Stimulated activated CD8-positive, alpha-beta memory T cell treated with anti-CD3 and anti-CD28 coated beads, Interleukin-15, amount 100 ng/mL, for 24 hours (primary cell): ENCODE results near the gene SIX5.
"Not testable (repeated sequence)": the region's sequence is repeated elsewhere in the genome, so short reads cannot be mapped to it uniquely, and the experiment has no call there.

Source experiments
- DNase-seq: peaks from one replicate; pipeline ENCODE4 v3.0.0-alpha.2; 2020; ENCODE audit warnings: low read depth

Gene SIX5

DNA sequence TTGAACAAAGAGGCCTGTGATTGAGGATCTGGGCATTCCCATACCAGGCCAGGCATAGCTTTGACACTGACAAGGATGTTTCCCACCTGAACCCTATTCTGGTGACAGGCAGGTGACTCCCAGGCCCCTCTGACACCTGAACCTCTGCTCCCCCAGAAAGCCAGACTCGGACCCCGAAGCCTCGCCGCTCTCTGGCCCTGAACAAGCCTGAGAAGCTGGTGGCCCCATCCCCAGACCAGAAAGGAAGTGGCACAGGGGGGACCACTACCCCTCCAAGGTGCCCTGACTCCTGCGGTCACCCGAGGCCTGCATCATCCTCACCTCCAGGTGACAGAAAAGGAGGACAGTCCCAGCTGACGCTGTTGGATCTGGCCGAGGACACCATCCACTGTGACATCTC, 14.7 kb downstream of the SIX5 start:
- no peak for DNase-seq

DNA sequence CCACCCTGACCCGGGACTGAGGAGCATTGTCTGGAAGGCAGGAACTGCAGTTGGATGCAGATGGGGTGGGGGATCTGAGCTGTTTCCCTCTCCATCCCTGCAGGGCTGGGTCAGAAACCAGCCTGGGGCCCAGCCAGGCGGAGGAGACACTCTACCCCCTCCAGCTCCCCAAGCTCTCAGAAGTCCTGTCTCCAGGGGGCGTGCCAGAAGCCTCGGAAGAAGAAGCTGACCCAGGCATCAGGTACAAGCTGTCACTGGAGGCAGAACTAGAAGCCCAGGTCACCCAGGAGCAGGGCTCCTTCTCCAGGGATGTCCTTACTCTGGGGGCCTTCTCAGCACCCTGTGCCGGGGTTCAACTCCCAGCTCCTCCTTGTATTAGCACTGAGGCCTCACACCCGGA, 15.5 kb downstream of the SIX5 start:
- DNase-seq, result no peak

DNA sequence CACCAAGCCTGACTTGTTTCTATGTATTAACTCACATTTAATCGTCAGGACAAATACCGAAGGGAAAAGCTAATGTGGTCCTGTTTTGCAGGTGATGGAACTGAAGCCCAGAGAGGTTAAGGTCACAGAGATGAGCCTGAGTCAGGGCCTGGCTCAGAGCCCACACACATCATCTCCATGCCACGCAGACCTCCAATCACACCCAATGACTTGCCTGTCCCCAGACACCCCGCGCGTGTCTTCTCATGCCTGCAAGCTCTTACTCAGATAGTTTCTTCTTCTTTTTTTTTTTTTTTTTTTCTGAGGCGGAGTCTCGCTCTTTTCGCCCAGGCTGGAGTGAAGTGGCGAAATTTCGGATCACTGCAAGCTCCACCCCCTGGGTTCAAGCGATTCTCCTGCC, 16.4 kb downstream of the SIX5 start:
- DNase-seq, result no peak

DNA sequence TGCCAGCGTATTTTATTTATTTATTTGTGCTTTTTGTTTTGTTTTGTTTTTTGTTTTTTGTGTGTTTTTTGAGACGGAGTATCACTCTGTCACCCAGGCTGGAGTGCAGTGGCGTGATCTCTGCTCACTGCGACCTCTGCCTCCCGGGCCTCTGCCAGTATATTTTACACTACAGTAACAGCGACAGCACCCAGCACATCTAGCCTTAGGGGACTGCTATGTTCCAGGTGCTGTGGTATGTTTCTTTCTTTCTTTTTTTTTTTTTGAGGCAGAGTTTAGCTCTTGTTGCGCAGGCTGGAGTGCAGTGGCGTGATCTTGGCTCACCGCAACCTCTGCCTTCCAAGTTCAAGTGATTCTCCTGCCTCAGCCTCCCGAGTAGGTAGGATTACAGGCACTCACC, 17.6 kb downstream of the SIX5 start:
- not testable (repeated sequence) for DNase-seq

DNA sequence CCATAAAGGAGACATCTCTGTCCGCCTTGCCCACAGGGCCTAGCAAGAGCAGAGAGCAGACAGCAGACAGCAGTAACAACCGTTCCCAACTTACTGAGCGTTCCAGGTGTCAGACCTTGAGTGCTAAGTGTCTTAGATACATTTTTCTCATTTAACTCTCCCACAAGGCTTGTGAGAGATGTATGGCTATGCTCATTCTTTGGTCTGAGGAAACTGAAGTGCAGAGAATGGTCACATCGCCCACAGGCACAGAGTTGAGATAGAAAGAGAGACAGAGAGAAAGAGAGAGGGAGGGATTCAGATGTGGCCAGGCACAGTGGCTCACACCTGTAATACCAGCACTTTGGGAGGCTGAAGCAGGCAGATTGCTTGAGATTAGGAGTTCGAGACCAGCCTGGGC, 21.5 kb downstream of the SIX5 start:
- no peak for DNase-seq

DNA sequence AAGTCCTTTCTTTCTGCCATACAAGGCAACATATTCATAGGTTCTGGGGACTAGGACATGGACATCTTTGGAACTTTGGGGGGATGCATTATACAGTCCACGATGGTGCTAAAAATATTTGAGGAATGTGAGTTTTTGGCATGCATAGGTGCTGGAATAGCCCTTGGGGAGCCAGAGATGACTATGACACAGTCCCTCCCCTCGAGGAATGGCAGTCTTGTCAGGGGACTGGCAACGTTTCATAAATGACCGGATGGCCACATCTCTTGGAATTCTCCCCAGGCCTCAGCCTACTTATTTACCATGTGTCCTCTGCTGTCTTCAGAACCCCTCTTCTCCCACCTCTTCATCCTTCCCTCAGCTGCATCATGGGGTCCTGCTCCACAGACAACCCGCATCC, 22.2 kb downstream of the SIX5 start:
- DNase-seq, result no peak

DNA sequence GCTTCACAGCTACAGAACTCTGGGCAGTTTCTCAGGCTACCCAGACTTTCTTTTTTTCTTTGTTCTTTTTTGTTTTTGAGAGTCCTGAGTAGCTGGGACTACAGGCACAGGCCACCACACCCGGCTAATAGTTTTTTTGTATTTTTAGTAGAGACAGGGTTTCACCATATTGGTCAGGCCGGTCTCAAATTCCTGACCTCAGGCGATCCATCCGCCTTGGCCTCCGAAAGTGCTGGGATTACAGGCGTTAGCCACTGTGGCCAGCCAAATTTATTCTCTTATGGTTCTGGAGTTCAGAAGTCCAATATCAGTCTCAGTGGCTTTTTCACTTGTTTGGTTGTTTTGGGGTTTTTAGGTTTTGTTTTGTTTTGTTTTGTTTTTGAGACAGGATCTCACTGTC, 23.4 kb downstream of the SIX5 start:
- no peak for DNase-seq

DNA sequence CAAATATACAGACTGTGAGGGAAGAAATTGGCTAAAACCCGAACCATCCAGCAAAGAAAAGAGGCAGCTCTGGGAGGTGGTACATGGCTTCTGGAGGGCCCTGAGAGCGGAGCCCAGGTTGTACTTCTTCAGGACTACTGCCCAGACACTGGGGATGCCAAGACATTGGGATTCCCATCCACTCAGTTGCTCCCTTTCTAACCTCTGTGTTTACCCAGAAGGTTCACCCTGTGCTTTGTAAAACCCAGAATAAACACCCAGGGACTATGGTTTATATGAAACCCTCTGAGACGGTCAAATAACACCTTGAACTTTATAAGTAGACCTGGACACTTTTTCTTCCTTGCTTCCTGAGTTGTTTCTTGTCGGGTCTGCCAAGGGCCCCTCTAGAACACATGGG, 26.1 kb downstream of the SIX5 start:
- no peak for DNase-seq

DNA sequence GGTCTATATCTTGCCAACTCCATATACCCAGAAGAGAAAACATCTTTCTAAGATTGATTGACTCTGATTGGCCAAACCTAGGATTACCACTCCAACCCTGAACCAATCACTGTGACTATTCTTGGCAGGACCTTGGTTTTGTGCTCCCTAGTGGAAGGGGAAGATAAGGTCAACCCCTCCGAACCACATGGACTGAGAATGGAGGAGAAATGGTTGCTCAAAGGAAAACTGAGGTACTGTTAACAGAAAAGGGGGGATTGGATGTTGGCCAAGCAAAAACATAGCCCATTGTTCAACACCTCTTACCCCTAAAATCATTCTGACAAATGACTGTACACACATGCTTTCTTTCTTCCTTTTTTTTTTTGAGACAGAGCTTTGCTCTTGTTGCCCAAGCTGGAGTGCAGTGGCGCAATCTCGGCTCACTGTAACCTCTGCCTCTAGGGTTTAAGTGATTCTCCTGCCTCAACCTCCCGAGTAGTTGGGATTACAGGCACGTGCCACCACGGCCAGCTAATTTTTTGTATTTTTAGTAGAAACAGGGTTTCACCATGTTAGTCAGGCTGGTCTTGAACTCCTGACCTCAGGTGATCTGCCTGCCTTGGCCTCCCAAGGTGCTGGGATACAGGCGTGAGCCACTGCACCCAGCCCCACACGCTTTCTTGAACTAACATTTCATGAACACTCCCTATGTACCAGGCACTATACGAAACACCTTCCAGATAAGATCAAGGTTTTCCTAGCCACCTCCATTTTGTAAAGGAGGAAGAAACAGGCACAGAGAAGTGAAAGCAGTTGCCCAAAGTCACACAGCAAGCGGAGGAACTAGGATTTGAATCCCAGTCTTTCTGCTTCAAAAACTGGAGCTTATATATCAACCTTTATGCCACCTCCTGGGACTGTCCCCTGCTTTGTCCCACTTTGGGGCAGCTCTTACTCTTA, 29.3 kb downstream of the SIX5 start:
- no peak for DNase-seq

DNA sequence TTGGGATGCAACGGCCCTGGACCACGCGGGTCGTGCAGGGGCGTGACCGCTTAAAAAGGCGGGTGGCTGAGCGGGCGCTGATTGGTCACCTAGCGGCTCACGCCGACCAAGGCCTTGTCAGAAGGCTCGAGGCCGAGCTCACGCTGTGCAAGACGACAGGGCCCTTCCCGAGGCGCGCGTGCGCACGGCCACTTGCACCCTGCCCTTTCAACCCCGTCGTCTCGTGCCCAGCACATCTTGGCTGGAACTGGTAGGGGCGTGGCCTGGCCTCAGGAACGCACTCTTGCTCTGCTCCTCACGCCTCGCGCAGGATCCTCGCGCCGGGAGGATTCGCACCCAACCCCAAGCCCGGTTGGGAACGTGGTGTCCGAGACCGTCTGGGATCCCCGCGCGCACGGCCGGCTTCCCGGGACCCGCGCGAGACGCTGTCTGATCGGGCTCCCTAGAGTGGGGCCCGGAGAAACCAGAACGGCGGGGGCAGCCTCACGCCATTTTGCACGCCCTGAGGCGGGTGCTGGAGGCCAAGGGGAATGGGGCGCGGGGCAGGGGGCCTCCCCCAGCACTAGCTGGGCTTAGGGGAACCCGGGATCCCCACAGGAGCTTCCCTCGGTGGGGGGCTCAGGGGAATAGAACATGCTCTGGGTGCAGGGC, 35.8 kb downstream of the SIX5 start, which contains the start of gene MEIOSIN:
Gene MEIOSIN, plus strand, starts transcription at position 280 of the 651 bp plus-strand sequence. CDS start 1,938 bp downstream, outside the sequence.
- no peak for DNase-seq

DNA sequence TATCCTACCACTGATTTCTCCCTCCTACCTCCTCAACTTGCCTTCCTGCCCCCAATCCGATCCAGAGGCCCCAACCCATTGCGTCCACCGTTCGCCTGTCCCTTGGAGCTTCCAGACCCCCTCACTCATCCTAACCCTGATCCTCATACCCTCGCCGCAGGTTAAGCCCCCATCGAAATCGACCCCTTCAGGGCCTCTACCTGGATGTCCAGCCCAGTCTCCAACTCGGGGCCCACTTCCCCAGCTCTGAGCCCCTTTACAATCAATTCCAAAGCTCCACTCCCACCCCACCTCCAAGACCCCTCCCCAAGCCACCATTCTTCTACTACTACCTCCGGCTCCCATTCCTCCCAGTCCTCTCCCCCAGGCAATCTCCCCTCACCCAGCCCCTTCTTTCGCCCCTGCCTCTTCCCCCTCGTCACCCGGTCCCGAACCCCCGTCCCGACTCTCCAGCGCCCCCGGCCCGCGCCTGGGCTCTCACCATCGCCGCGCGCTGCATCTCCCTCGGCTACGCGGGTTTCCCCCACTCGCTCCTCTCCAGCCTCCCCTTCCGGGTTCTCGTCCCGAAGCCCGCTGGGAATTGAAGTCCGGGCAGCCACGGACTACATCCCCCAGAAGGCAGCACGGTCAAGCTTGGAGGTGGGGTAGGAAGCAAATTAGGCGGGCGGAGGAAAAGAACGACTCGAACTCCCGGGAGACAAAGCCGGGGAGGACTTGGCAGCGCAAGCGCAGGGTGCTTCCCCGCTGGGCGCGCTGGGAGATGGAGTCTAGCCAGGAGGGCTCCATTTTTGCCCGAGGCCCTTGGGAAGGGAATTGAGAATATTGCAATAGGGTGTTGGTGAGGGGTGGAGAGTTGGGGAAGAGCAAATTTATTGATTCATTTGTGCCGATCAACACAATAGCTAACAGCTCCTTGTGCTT, 38.4 kb downstream of the SIX5 start, which contains the start of gene FBXO46:
Gene FBXO46, minus strand, starts transcription at position 529 of the 921 bp plus-strand sequence. CDS start 17,401 bp downstream, outside the sequence.
- peak; percentile 64 for DNase-seq

DNA sequence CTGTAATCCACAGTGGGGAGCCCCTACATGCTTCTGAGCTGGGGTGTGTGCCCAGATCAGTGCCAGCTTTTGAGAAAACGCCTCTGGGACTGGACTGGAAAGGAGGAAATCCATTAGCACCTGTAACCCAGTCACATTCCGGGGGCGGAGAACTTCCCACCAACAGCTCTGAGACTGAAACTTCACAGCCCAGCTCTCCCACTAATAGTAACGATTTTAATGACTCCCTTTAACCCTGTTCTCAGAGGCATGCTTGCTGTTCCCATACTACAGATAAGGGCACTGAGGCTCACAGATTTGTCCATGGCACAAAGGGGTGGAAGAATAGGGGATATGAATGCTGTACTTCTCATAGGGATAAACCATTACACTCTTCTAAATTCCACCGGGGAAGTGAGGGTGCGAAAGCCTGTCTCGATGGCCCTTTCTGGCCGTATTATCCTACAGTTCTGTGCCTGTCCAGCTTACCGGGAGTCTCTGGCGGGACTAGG, 39.2 kb downstream of the SIX5 start:
- DNase-seq, result no peak

DNA sequence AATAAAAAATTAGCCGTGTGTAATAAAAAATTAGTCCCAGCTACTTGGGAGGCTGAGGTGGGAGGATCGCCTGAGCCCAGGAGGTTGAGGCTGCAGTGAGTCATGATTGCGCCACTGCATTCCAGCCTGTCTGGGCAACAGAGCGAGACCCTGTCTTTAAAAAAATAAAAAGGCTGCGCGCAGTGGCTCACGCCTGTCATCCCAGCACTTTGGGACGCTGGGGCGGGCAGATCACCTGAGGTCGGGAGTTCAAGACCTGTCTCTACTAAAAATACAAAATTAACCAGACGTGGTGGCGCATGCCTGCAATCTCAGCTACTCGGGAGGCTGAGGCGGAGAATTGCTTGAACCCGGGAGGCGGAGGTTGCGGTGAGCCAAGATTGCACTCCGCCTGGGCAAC, 40.4 kb downstream of the SIX5 start:
- DNase-seq, result not testable (repeated sequence)

DNA sequence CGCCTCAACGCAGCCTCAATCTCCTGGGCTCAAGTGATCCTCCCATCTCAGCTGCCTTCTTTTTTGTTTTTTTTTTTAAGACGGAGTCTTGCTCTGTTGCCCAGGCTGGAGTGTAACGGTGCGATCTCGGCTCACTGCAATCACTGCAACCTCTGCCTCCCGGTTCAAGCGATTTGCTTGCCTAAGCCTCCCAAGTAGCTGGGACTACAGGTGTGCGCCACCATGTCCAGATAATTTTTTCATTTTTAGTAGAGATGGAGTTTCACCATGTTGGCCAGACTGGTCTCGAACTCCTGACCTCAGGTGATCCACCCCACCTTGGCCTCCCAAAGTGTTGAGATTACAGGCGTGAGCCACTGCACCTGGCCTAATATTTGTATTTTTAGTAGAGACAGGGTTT, 49.0 kb downstream of the SIX5 start:
- not testable (repeated sequence) for DNase-seq

DNA sequence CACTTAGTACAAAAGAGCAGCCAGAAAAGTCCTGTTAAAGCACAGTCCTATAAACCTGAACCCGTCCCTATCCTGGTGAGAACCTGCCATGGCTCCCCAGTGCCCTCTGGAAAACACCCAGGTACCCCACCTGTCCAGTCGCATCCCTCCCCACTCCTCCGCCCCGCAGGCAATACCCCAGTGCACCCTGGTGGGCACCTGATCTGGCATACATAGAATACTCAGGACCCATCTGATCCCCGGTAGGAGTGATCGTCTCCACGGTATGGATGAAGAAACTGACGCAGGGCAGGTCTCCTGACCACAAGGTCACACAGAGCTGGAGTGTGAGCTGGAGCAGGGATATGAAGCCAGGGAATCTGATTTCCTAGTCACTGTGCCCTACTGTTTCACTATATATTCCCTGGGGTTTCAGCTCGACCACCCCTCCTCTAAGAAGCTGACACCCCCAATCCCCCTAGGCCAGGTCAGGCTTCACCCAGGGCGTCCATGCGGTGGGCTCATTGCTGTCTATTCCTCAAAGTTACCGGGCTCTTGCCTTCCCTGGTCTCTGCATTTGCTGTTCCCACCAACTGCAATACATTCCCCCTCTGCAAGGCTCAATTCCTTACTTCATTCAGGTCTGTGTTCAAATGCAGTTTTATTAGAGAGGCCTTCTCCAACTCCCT, 50.9 kb downstream of the SIX5 start:
- DNase-seq, result no peak

DNA sequence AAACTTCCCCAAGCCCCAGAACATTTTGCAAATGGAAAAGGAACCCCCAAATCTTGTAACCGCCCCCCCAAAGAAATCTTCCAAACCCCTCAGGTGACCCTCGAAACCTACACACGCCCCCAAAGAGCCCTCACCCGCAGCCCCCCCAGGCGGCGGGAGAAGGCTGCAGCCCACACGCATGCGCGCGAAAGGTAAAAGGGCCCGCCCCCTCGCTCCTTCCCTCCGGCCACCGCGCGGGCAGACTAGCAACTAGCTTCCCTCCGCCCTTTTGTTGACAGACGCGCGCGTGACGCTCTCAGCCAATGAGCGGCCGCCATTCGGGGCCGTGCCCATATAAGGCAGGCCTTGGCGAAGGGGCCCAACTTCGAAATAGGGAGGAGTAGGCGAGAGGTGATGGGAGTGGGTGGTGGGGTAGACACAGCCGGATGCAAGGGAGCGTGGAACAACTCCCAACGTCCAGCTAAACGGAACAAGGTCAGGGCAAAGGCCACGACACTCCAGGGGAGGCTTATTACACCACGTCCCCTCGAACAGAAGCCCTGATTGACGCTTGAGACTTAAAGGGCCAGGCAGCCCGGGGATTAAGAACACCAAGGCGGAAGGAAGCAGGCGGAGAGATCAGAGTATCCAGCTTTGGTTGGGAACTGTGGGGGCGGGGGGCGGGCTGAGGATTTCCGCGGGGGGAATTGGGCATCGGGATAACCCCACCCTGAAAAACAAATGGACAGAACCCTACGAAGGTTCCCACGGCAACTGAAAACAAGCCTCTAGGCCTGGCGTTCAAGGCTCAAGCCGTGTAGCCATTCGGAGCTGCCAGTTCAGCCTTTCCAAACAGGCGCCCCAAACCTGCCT, 51.7 kb downstream of the SIX5 start:
- DNase-seq, result peak; percentile 90

DNA sequence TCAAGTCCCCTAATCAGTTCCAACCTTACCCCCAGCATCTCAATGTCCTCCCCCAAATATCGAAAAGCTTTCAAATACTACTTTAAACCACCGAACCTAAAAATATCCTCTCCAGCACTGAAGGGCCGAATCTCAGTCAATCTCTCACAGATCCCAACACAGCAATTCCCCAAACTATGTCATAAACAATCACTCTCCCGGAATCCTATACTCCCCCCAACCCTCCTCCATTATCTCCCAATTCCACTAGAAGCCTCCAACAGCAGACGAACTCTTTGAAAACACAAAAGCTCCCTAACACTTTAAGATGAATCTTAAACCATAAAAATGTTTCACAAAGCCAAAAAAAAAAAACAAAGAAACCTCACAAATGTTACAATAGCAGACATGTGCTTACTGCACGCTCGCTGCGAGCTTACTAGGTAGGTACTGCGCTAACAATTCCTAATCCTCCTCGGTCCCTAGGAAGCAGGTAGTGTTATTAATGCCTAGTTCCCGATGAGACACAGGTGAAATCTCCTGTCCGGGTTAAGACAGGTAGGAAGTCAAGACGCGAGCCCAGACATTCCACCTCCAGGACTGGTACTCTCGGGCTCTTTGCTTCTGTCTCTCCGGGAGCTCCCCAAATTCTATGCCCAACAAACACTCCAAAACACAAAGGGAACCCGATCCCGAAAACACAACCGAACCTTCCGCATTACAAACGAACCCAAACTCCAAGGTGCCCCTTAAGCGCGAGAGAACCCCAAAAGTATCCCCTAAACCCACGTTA, 52.5 kb downstream of the SIX5 start:
- no peak for DNase-seq

DNA sequence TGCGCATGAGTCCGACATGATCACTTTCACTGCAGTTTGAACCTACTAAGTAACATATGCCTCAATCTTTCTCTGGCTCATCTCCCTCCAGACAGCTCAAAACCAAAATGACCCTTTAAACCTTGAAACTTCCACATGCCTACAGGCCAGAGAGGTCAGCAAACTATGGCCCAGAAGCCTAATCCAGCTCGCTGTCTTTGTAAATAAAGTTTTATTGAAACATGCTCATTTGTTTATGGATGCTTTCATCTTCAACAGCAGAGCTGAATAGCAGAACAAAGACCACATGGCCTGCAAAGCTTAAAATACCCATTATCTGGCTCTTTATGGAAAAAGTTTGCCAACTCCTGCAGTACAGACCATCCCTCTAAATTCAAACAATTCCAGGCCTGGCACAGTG, 53.9 kb downstream of the SIX5 start:
- no peak for DNase-seq
